Astrocyte (in vitro differentiated cells and primary cell): ENCODE results near the gene UBE2E2. TPM values are rescaled to one million over a fixed set of nuclear protein-coding genes. Genes with fewer than 3 reads are reported as not detected.

Source experiments
- DNase-seq: peaks from one replicate; pipeline ENCODE4 v3.0.0-alpha.2; 2010; ENCODE audit warnings: low read depth
- FAIRE-seq: peaks from 2 replicates; lab custom pipeline; 2011; peaks lifted over from hg19 to GRCh38; lab: Jason Lieb, UNC
- H2AFZ ChIP-seq: 2 replicates; pipeline ENCODE4 v1.6.0; 2012; ENCODE audit warnings: low read depth, low read length, inconsistent platforms
- H3K27ac ChIP-seq: 2 replicates; pipeline ENCODE4 v1.5.1; 2011; ENCODE audit warnings: low read depth, low read length, inconsistent platforms
- H3K27me3 ChIP-seq: 2 replicates; pipeline ENCODE4 v1.6.0; 2011; ENCODE audit warnings: low read length, inconsistent platforms; ENCODE audit not compliant: insufficient read depth
- H3K36me3 ChIP-seq: 2 replicates; pipeline ENCODE4 v1.5.1; 2011; ENCODE audit warnings: low read length, inconsistent platforms; ENCODE audit not compliant: insufficient read depth
- H3K4me1 ChIP-seq: 2 replicates; pipeline ENCODE4 v1.5.1; 2011; ENCODE audit warnings: low read length, inconsistent platforms; ENCODE audit not compliant: insufficient read depth
- H3K4me2 ChIP-seq: 2 replicates; pipeline ENCODE4 v1.6.0; 2012; ENCODE audit warnings: low read length, inconsistent platforms
- H3K4me3 ChIP-seq: 2 replicates; pipeline ENCODE4 v1.5.1; 2011; ENCODE audit warnings: low read depth, mild to moderate bottlenecking, low read length, inconsistent platforms; ENCODE audit not compliant: insufficient read depth
- H3K79me2 ChIP-seq: 2 replicates; pipeline ENCODE4 v1.6.0; 2012; ENCODE audit warnings: mild to moderate bottlenecking, low read length, inconsistent platforms; ENCODE audit not compliant: insufficient read depth
- H3K9ac ChIP-seq: 2 replicates; pipeline ENCODE4 v1.6.0; 2012; ENCODE audit warnings: mild to moderate bottlenecking, low read length, inconsistent platforms
- H3K9me3 ChIP-seq: 2 replicates; pipeline ENCODE4 v1.5.1; 2012; ENCODE audit warnings: low read depth, mild to moderate bottlenecking, low read length, inconsistent platforms; ENCODE audit not compliant: insufficient read depth
- H4K20me1 ChIP-seq: 2 replicates; pipeline ENCODE4 v1.6.0; 2012; ENCODE audit warnings: low read length, inconsistent platforms; ENCODE audit not compliant: insufficient read depth
- H3K27ac Mint-ChIP-seq: one replicate; pipeline ENCODE4 v1.8.0; 2021; ENCODE audit warnings: mild to moderate bottlenecking, mixed read lengths; ENCODE audit not compliant: unreplicated experiment
- H3K27me3 Mint-ChIP-seq: one replicate; pipeline ENCODE4 v1.8.0; 2021; ENCODE audit warnings: low read depth, mixed read lengths; ENCODE audit not compliant: unreplicated experiment
- H3K36me3 Mint-ChIP-seq: one replicate; pipeline ENCODE4 v1.8.0; 2021; ENCODE audit warnings: low read depth, mixed read lengths; ENCODE audit not compliant: unreplicated experiment
- H3K4me1 Mint-ChIP-seq: one replicate; pipeline ENCODE4 v1.8.0; 2021; ENCODE audit warnings: low read depth, mixed read lengths; ENCODE audit not compliant: unreplicated experiment
- H3K4me3 Mint-ChIP-seq: one replicate; pipeline ENCODE4 v1.8.0; 2021; ENCODE audit warnings: mild to moderate bottlenecking, moderate library complexity, mixed read lengths; ENCODE audit not compliant: unreplicated experiment
- H3K9me3 Mint-ChIP-seq: one replicate; pipeline ENCODE4 v1.8.0; 2021; ENCODE audit warnings: mild to moderate bottlenecking, mixed read lengths; ENCODE audit not compliant: unreplicated experiment
- EZH2 ChIP-seq: IDR thresholded peaks from 2 replicates; pipeline ENCODE4 v1.6.1; 2012; ENCODE audit warnings: mild to moderate bottlenecking, low read length, inconsistent platforms; ENCODE audit not compliant: insufficient read depth
- total RNA-seq: library from RNA; stranded (reverse); gene quantifications from 2 replicates; pipeline ENCODE4 v1.2.1, GENCODE V29; 2021
- TF ChIP-seq, protein P1 (sequence below): IDR thresholded peaks from 2 replicates; pipeline ENCODE4 v1.5.1; 2011; ENCODE audit warnings: low read depth, mild to moderate bottlenecking, inconsistent platforms, low read length, moderate library complexity; ENCODE audit not compliant: insufficient read depth

The UBE2E2 gene
- total RNA-seq, 1 donor from 2014 or later: 89.8 TPM

DNA sequence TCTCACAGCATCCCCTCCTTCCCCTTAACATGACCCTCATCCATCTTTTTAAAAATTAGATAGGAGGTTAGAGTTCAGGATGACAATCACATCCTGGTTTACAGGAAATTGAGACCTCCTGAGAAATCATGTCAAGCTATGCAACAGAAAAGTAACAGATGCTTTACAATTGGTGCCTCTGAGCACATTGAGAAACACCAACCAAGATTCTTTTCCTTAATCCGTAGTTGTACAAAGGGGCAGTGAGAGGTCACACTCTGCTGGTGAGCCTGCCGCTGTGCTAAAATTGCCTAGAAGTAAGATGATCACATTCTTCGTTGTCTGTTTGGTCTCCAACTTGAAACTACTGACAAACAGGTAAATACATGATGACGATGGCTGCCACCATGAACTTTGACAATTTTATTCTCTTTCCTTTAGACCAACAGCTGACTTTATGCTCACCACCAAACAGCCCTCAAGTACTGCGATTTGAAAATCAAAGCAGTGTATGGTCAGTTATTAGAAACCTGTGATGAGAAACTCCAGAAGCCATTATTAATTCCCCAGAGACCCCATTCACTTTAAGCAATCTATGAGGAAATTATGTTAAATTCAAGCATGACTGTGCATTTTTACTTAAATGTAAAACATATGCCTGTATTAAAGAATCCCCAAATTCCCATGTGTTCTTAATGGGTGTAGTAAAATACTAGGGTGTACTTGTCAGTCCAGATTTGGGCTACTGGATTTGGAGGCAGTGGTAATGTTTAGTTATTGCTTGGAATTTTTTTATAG lies 392.0 kb downstream of the UBE2E2 start:
- no peaks in the 10 kb centered on the region for H3K79me2 ChIP-seq
- Mint-ChIP-seq H3K27me3 (no peaks in the 10 kb centered on the region), H3K4me1 (peaks cover 2% of the 10 kb centered on the region), H3K4me3 (no peak overlapping the region), H3K36me3 (peaks cover 12% of the 10 kb centered on the region), H3K27ac (no peak overlapping the region), H3K9me3 (no peaks in the 10 kb centered on the region)
- H3K9me3 ChIP-seq: peaks cover 5% of the 10 kb centered on the region
- no peak for TF ChIP-seq EZH2
- TF ChIP-seq, protein P1, sequence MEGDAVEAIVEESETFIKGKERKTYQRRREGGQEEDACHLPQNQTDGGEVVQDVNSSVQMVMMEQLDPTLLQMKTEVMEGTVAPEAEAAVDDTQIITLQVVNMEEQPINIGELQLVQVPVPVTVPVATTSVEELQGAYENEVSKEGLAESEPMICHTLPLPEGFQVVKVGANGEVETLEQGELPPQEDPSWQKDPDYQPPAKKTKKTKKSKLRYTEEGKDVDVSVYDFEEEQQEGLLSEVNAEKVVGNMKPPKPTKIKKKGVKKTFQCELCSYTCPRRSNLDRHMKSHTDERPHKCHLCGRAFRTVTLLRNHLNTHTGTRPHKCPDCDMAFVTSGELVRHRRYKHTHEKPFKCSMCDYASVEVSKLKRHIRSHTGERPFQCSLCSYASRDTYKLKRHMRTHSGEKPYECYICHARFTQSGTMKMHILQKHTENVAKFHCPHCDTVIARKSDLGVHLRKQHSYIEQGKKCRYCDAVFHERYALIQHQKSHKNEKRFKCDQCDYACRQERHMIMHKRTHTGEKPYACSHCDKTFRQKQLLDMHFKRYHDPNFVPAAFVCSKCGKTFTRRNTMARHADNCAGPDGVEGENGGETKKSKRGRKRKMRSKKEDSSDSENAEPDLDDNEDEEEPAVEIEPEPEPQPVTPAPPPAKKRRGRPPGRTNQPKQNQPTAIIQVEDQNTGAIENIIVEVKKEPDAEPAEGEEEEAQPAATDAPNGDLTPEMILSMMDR: no peak
- H3K4me2 ChIP-seq: no peak overlapping the region
- H3K27me3 ChIP-seq: no peaks in the 10 kb centered on the region
- no peak overlapping the region for H2AFZ ChIP-seq
- no peaks in the 10 kb centered on the region for H3K36me3 ChIP-seq
- no peak overlapping the region for H3K27ac ChIP-seq
- no peaks in the 10 kb centered on the region for H4K20me1 ChIP-seq
- no peak for FAIRE-seq
- peaks cover 5% of the 10 kb centered on the region for H3K4me1 ChIP-seq
- no peak for DNase-seq
- no peak overlapping the region for H3K4me3 ChIP-seq
- H3K9ac ChIP-seq: no peak overlapping the region

- DNase-seq (no peak), FAIRE-seq (no peak)
- Mint-ChIP-seq H3K4me1 (peaks cover 2% of the 10 kb centered on the region), H3K9me3 (no peaks in the 10 kb centered on the region), H3K36me3 (peaks cover 12% of the 10 kb centered on the region), H3K27me3 (no peaks in the 10 kb centered on the region), H3K27ac (no peak overlapping the region), H3K4me3 (no peak overlapping the region)
- no peak overlapping the region for H3K4me2 ChIP-seq
- no peaks in the 10 kb centered on the region for H3K36me3 ChIP-seq
- H3K9ac ChIP-seq: no peak overlapping the region
- H3K4me1 ChIP-seq: peaks cover 12% of the 10 kb centered on the region
- H3K9me3 ChIP-seq: peaks cover 5% of the 10 kb centered on the region
- no peaks in the 10 kb centered on the region for H3K79me2 ChIP-seq
- no peak overlapping the region for H3K4me3 ChIP-seq
- H3K27ac ChIP-seq: no peak overlapping the region
- no peaks in the 10 kb centered on the region for H4K20me1 ChIP-seq
- no peaks in the 10 kb centered on the region for H3K27me3 ChIP-seq
- no peak overlapping the region for H2AFZ ChIP-seq
- TF ChIP-seq, protein P1: no peak
- no peak for TF ChIP-seq EZH2
Observed at GRCh38 chr3:23595851-23596250, 392.7 kb downstream of the UBE2E2 start.
